Stomach (tissue), 19 donors: ENCODE measurements around the gene ICAM3. TPM values are rescaled to one million over a fixed set of nuclear protein-coding genes. Genes with fewer than 3 reads are reported as not detected.
"Not testable (repeated sequence)": the region's sequence is repeated elsewhere in the genome, so short reads cannot be mapped to it uniquely, and the experiment has no call there.

Experiments
- DNase-seq, 2 donors: peaks; one replicate each; pipeline versions ENCODE4 v3.0.0 to v3.0.0-alpha.2; 2013 to 2019
- H3K27ac ChIP-seq, 5 donors: fragments of 200-600 bp in 4 of 5; sonication (generic) in 4 of 5; one replicate each; pipeline ENCODE4 v1.5.1; 2013 to 2019; ENCODE audit warnings: mild to moderate bottlenecking in 1 of 5, moderate library complexity in 1 of 5
- H3K27me3 ChIP-seq, 3 donors: fragments of 200-600 bp; sonication (generic); one replicate each; pipeline ENCODE4 v1.5.1; 2017 to 2019; ENCODE audit warnings: mixed run types in 1 of 3
- H3K36me3 ChIP-seq, 4 donors: fragments of 200-600 bp; sonication (generic); 1 replicate in 3 of 4; 2 replicates in 1 of 4; pipeline ENCODE4 v1.5.1; 2016 to 2019
- H3K4me1 ChIP-seq, 4 donors: fragments of 200-600 bp; sonication (generic); one replicate each; pipeline ENCODE4 v1.5.1; 2016 to 2019
- H3K4me3 ChIP-seq, 4 donors: fragments of 200-600 bp; sonication (generic) in 3 of 4; one replicate each; pipeline ENCODE4 v1.5.1; 2016 to 2019; ENCODE audit warnings: mild to moderate bottlenecking in 1 of 4
- H3K9me3 ChIP-seq, 4 donors: fragments of 200-600 bp; sonication (generic); one replicate each; pipeline ENCODE4 v1.5.1; 2016 to 2019
- EP300 ChIP-seq: sonication (generic); formaldehyde crosslinking; IDR thresholded peaks from one replicate; pipeline ENCODE4 v1.6.1; 2017; ENCODE audit warnings: antibody characterized with exemption
- POLR2A ChIP-seq, 4 donors: fragments of 450-650 bp; IDR thresholded peaks; one replicate each; pipeline ENCODE4 v1.6.1; 2016; ENCODE audit warnings: antibody characterized with exemption in 4 of 4, control low read depth in 2 of 4, mild to moderate bottlenecking in 1 of 4, moderate library complexity in 1 of 4
- POLR2AphosphoS5 ChIP-seq, 3 donors: sonication (generic); formaldehyde crosslinking; IDR thresholded peaks; one replicate each; pipeline ENCODE4 v1.6.1; 2016; ENCODE audit warnings: antibody characterized with exemption in 3 of 3
- WGBS, 5 donors: extraction: QIAGEN DNeasy Blood & Tissue Kit in 3 of 5; methylation state at CpG; one replicate each; pipeline versions ENCODE4 v1.1.5 to v1.1.7; 2013 to 2018; 5-methylcytosine and 5-hydroxymethylcytosine counted together
- intact Hi-C: fragments of 100-400 bp; cut with DNase I; formaldehyde crosslinking; loops from one replicate; pipeline ENCODE4 v1.15.1; 2023; ENCODE audit warnings: low total_unique reads
- long read RNA-seq, 10 donors: transcript quantifications; one replicate each; lab custom pipeline, GENCODE V29; 2026
- polyA plus RNA-seq, 3 donors: library from polyadenylated mRNA; stranded (reverse); fragments of 200-250 nt; gene quantifications; one replicate each; pipeline ENCODE4 v1.2.3, GENCODE V29; 2013
- total RNA-seq, 5 donors: library from RNA; depleted of rRNA; stranded (reverse); fragments of >200 nt; gene quantifications; one replicate each; pipeline versions ENCODE4 v1.1.0 to v1.2.3, GENCODE V29; 2014 to 2016
- TF ChIP-seq, protein P1 (sequence below), 7 experiments: fragments of 450-650 bp in 4 of 7; fragments of 200-600 bp in 3 of 7; sonication (generic) in 3 of 7; IDR thresholded peaks; one replicate each; pipeline ENCODE4 v1.5.1; 2016 to 2019; ENCODE audit warnings: antibody characterized with exemption in 7 of 7, control low read depth in 2 of 7, mild to moderate bottlenecking in 1 of 7
- donor health status: healthy with polysubstance abuse.
- donor health status: Bipolar disorder and iron deficiency.
- donor health status: healthy.

ICAM3 gene, protein sequence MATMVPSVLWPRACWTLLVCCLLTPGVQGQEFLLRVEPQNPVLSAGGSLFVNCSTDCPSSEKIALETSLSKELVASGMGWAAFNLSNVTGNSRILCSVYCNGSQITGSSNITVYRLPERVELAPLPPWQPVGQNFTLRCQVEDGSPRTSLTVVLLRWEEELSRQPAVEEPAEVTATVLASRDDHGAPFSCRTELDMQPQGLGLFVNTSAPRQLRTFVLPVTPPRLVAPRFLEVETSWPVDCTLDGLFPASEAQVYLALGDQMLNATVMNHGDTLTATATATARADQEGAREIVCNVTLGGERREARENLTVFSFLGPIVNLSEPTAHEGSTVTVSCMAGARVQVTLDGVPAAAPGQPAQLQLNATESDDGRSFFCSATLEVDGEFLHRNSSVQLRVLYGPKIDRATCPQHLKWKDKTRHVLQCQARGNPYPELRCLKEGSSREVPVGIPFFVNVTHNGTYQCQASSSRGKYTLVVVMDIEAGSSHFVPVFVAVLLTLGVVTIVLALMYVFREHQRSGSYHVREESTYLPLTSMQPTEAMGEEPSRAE
- total RNA-seq, result 10 to 100 TPM in 1 of 5 donors, 1 to 10 TPM in 3, not detected in 1; 3.5 to 17.1 (median 7.4) TPM
- polyA plus RNA-seq, result 10 to 100 TPM in 1 of 3 donors, 1 to 10 TPM in 2; 8.5 to 10.5 (median 10.0) TPM
- long read RNA-seq, donor 1, result 0 reads
- long read RNA-seq, donor 2, partial matches to known transcripts, result 0 of 1 reads
- long read RNA-seq, donor 2, other reads (novel, unspliced or antisense), result 0 of 1 reads
- long read RNA-seq, donor 3, result 0 reads
- long read RNA-seq, donor 4, result 0 reads
- long read RNA-seq, donor 5, partial matches to known transcripts, result 0 of 1 reads
- long read RNA-seq, donor 5, other reads (novel, unspliced or antisense), result 0 of 1 reads
- long read RNA-seq, donor 6, partial matches to known transcripts, result 13 of 16 reads
- long read RNA-seq, donor 6, other reads (novel, unspliced or antisense), result 0 of 16 reads
- long read RNA-seq, donor 7, partial matches to known transcripts, result 0 of 2 reads
- long read RNA-seq, donor 7, other reads (novel, unspliced or antisense), result 0 of 2 reads
- long read RNA-seq, donor 8, partial matches to known transcripts, result 10 of 10 reads
- long read RNA-seq, donor 8, other reads (novel, unspliced or antisense), result 0 of 10 reads
- long read RNA-seq, donor 9, result 0 reads
- long read RNA-seq, donor 10, result 0 reads

DNA sequence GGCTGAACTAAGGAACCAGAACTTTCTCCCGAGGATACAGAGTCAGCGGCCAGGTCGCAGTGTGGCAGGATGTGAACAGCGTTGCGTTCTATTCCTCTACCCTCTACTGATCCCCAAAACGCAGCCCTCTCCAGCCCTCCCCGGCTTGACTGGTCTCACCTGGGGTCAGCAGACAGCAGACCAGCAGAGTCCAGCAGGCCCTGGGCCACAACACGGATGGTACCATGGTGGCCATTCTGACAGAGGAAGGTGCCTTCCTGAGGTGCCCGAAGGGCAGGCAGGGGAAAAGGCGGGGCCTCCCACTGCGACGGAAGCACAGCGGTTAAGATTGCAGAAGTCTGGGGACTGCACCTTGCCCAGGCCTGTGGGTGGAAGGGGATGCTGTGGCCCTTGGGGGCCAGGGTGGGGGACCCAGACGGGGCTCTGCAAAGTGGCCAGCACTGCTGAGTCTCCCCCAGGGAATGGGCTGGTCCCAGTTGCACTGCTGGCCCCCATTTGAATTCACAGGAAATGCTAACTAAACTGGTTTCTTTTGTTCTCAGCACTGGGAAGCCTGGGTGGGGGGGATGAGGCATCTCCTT, at the start of gene ICAM3:
Gene ICAM3, minus strand, starts transcription at position 245 of the 581 bp plus-strand sequence. Its CDS starts 10 bp downstream, at position 235.
- H3K36me3 ChIP-seq, result no peaks in the 10 kb centered on the region
- no peak for TF ChIP-seq EP300
- TF ChIP-seq POLR2A (IDR thresholded peaks at IDR 0.05), result no peak
- DNase-seq, result peak; percentile 36 to 45
- intact Hi-C loops, result no loop called here
- H3K4me1 ChIP-seq, result peaks cover under 1 to 18% (median 12%) of the 10 kb centered on the region in 4 donors
- no peaks in the 10 kb centered on the region for H3K9me3 ChIP-seq
- no peaks in the 10 kb centered on the region for H3K27me3 ChIP-seq
- peak within 1 kb of the TSS; percentile 8 to 37 (median 30) for H3K4me3 ChIP-seq
- H3K27ac ChIP-seq, result peak within 1 kb of the TSS in 3 of 5 donors; percentile 33 to 68 (median 53)
- 51 to 75% (median 57%) methylated on average over 9 to 14 of the region's 14 CpGs for WGBS, 5 donors

DNA sequence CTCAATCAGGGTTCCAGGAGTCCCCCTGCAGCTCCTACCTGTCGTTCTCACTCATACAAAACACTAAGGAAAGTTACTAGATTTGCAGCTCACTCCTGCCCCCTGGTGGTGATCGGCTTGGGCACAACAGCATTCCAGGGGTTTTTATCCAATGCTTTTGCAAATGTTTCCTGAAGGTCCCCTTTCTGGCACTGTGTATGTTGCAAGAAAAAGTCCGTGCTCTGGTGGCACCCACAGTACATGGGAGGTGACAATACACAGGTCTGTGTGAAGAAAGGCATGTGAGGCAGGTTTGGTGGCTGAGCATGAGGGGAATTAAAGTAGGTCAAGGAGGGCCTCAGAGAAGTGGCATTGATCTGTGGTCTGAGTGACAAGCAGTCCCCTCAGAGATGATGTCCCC, 49.5 kb upstream of the ICAM3 start:
- Histone ChIP-seq H3K27me3 (peaks cover 0 to 6% (median 0%) of the 10 kb centered on the region in 3 donors), H3K9me3 (no peaks in the 10 kb centered on the region), H3K27ac (no peak overlapping the region), H3K4me3 (no peak overlapping the region), H3K4me1 (peaks cover 5 to 9% (median 8%) of the 10 kb centered on the region in 4 donors), H3K36me3 (peaks cover 28 to 40% (median 32%) of the 10 kb centered on the region in 4 donors)
- intact Hi-C loops, result no loop called here
- TF ChIP-seq POLR2AphosphoS5 (IDR thresholded peaks at IDR 0.05), result peak in 1 of 3 donors; percentile 74
- no peak for TF ChIP-seq EP300
- TF ChIP-seq, protein P1, sequence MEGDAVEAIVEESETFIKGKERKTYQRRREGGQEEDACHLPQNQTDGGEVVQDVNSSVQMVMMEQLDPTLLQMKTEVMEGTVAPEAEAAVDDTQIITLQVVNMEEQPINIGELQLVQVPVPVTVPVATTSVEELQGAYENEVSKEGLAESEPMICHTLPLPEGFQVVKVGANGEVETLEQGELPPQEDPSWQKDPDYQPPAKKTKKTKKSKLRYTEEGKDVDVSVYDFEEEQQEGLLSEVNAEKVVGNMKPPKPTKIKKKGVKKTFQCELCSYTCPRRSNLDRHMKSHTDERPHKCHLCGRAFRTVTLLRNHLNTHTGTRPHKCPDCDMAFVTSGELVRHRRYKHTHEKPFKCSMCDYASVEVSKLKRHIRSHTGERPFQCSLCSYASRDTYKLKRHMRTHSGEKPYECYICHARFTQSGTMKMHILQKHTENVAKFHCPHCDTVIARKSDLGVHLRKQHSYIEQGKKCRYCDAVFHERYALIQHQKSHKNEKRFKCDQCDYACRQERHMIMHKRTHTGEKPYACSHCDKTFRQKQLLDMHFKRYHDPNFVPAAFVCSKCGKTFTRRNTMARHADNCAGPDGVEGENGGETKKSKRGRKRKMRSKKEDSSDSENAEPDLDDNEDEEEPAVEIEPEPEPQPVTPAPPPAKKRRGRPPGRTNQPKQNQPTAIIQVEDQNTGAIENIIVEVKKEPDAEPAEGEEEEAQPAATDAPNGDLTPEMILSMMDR (IDR thresholded peaks at IDR 0.05), result peak in 6 of 7 experiments; percentile 50 to 94 (median 92)
- TF ChIP-seq POLR2A (IDR thresholded peaks at IDR 0.05), result no peak
- DNase-seq, result peak; percentile 93
- WGBS, 5 donors, result 0% methylated on average over 3 of the region's 3 CpGs

DNA sequence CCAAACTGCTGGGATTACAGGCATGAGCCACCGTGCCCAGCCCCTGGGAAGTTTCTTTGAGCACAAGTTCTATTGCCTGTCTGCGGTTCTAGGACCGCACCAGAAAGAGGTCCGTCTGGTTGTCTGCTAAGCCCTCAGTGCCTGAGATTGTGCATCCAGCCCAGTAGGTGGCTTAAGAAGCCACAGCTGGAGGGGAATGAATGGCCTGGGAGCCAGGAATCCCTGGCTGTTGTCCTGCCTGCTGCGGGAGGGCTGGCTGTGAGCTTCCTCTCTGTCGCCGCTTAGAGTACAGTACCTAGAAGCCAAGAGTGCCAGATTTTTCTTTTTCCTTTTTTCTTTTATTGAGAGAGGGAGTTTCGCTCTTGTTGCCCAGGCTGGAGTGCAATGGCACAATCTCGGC, 45.2 kb upstream of the ICAM3 start:
- Histone ChIP-seq H3K27ac (no peak overlapping the region), H3K9me3 (no peaks in the 10 kb centered on the region), H3K4me3 (no peak overlapping the region), H3K27me3 (peaks cover 0 to 6% (median 0%) of the 10 kb centered on the region in 3 donors), H3K36me3 (no peaks in the 10 kb centered on the region), H3K4me1 (peaks cover 11 to 20% (median 18%) of the 10 kb centered on the region in 4 donors)
- TF ChIP-seq EP300 (no peak), POLR2A (IDR thresholded peaks at IDR 0.05) (no peak), POLR2AphosphoS5 (IDR thresholded peaks at IDR 0.05) (no peak)
- TF ChIP-seq, protein P1 (IDR thresholded peaks at IDR 0.05), result no peak
- intact Hi-C loops, result no loop called here
- DNase-seq, result no peak
- WGBS, 5 donors, result 78 to 83% (median 82%) methylated on average over 6 to 9 of the region's 9 CpGs

DNA sequence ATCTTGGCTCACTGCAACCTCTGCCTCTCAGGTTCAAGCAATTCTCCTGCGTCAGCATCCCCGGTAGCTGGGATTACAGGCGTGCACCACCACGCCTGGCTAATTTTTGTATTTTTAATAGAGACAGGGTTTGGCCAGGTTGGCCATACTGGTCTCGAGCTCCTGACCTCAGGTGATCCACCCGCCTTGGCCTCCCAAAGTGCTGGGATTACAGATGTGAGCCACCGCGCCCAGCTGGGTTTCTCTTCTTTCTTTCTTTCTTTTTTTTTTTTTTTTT, 43.7 kb upstream of the ICAM3 start:
- WGBS, 5 donors, result 86 to 94% (median 87%) methylated on average over 8 of the region's 8 CpGs
- DNase-seq, H3K9me3 ChIP-seq, H3K27ac ChIP-seq, H3K27me3 ChIP-seq, H3K36me3 ChIP-seq, intact Hi-C loops, H3K4me3 ChIP-seq: not testable (repeated sequence)
- peaks cover 10 to 24% (median 19%) of the 10 kb centered on the region in 4 donors for H3K4me1 ChIP-seq
